BJ (cell line): Measurements from ENCODE around the gene LAMTOR5. TPM values are rescaled to one million over a fixed set of nuclear protein-coding genes. Genes with fewer than 3 reads are reported as not detected.
"Not testable (repeated sequence)": the region's sequence is repeated elsewhere in the genome, so short reads cannot be mapped to it uniquely, and the experiment has no call there.

Source experiments
- CTCF ChIA-PET: fragments of 350-600 bp; formaldehyde crosslinking; extraction: SDS; loops from one replicate; lab custom pipeline; 2021; ENCODE audit warnings: antibody characterized with exemption, inconsistent platforms; lab: Yijun Ruan, JAX
- POLR2A ChIA-PET: fragments of 300-600 bp; sonication (Branson Sonifier 250); formaldehyde crosslinking; extraction: SDS; loops from one replicate; lab custom pipeline; 2021; ENCODE audit warnings: antibody characterized with exemption; lab: Charles Lee
- DNase-seq: peaks from one replicate; pipeline ENCODE4 v3.0.0-alpha.2; 2011; ENCODE audit warnings: low read depth
- H3K27me3 ChIP-seq: 2 replicates; pipeline ENCODE4 v1.6.0; 2011; ENCODE audit warnings: low read length; ENCODE audit not compliant: control insufficient read depth, insufficient read depth
- H3K36me3 ChIP-seq: 2 replicates; pipeline ENCODE4 v1.5.1; 2011; ENCODE audit warnings: low read length; ENCODE audit not compliant: control insufficient read depth, insufficient read depth
- H3K4me3 ChIP-seq: 2 replicates; pipeline ENCODE4 v1.5.1; 2011; ENCODE audit warnings: low read depth, mild to moderate bottlenecking, control low read depth, low read length
- polyA plus RNA-seq: library from polyadenylated mRNA; depleted of rRNA; stranded (reverse); fragments of >200 nt; gene quantifications from 2 replicates; pipeline ENCODE4 v1.2.3, GENCODE V29; 2011
- TF ChIP-seq, protein P1 (sequence below): IDR thresholded peaks from 2 replicates; pipeline ENCODE4 v1.5.1; 2011; ENCODE audit warnings: low read depth, mild to moderate bottlenecking, control low read depth, inconsistent platforms, low read length, moderate library complexity; ENCODE audit not compliant: insufficient read depth

LAMTOR5 gene
- polyA plus RNA-seq, 1 experiment = 236 TPM

DNA sequence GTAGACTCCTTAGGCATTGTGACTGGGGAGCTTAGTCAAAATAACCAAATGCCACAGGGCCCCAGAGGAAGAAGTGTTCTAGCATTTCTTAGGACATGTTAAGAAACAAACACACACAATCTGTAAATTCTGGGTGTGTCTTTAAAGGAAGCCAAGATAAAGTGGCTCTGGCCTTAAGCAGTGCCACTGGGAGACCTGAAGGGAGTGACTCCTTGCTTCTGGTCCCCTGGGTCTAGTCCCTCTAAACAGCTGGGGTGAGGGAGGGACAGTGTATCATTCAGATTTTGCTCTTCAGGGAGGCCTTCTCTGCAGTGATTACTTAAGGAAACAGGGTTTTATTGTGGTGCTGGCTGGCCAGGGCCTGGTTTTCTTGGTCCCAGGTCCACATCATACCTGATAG lies 34.4 kb upstream of the LAMTOR5 start:
- Histone ChIP-seq H3K27me3 (peaks cover 1% of the 10 kb centered on the region), H3K4me3 (no peak overlapping the region), H3K36me3 (no peaks in the 10 kb centered on the region)
- TF ChIP-seq, protein P1, sequence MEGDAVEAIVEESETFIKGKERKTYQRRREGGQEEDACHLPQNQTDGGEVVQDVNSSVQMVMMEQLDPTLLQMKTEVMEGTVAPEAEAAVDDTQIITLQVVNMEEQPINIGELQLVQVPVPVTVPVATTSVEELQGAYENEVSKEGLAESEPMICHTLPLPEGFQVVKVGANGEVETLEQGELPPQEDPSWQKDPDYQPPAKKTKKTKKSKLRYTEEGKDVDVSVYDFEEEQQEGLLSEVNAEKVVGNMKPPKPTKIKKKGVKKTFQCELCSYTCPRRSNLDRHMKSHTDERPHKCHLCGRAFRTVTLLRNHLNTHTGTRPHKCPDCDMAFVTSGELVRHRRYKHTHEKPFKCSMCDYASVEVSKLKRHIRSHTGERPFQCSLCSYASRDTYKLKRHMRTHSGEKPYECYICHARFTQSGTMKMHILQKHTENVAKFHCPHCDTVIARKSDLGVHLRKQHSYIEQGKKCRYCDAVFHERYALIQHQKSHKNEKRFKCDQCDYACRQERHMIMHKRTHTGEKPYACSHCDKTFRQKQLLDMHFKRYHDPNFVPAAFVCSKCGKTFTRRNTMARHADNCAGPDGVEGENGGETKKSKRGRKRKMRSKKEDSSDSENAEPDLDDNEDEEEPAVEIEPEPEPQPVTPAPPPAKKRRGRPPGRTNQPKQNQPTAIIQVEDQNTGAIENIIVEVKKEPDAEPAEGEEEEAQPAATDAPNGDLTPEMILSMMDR = no peak
- ChIA-PET CTCF (interaction anchor here (1.1 to 16.9 kb wide), 7 partner anchors 11 to 234 kb away, joined by 3 to 148 read pairs (median 4); no protein-coding TSS in a partner anchor), POLR2A (interaction anchor here (0.6 kb wide), 1 partner anchor 102 kb away, joined by 3 read pairs; no protein-coding TSS in a partner anchor)
- no peak for DNase-seq

DNA sequence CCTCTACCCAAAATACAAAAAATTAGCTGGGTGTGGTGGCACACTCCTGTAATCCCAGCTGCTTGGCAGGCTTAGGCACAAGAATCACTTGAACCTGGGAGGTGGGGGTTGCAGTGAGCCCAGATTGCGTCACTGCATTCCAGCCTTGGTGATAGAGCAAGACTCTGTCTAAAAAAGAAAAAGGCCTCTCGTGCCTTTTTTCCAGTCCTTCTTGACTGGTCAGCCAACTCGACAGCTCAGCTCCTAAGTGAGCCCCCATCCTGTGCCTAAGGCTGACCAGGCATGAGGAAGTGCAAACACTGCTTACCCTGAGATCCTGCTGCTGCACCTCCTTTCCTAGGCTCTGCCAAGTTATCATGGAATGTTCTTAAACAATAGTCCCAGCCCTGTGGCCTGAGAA lies 33.4 kb upstream of the LAMTOR5 start:
- ChIA-PET CTCF (interaction anchor here (0.9 to 16.9 kb wide), 7 partner anchors 10 to 233 kb away, joined by 3 to 148 read pairs (median 6); no protein-coding TSS in a partner anchor), POLR2A (no interaction called here)
- no peak overlapping the region for H3K4me3 ChIP-seq
- no peaks in the 10 kb centered on the region for H3K36me3 ChIP-seq
- DNase-seq = no peak
- TF ChIP-seq, protein P1 = no peak
- peaks cover 1% of the 10 kb centered on the region for H3K27me3 ChIP-seq

DNA sequence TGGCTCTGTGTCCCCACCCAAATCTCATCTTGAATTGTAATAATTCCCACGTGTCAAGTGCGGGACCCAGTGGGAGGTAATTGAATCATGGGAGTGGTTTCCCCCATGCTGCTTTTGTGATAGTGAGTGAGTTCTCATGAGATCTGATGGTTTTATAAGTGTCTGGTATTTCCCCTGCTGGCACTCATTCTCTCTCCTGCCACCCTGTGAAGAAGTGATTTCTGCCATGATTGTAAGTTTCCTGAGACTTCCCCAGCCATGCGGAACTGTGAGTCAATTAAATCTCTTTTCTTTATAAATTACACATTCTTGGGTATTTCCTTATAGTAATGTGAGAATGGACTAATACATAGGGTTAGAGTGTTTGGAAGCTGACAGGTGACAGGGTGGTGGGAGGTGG lies 32.4 kb upstream of the LAMTOR5 start:
- DNase-seq, H3K27me3 ChIP-seq, POLR2A ChIA-PET, H3K4me3 ChIP-seq, H3K36me3 ChIP-seq: not testable (repeated sequence)
- CTCF ChIA-PET = interaction anchor here (1.5 to 16.9 kb wide), 3 partner anchors 9 to 27 kb away, joined by 9 to 148 read pairs (median 20); no protein-coding TSS in a partner anchor

DNA sequence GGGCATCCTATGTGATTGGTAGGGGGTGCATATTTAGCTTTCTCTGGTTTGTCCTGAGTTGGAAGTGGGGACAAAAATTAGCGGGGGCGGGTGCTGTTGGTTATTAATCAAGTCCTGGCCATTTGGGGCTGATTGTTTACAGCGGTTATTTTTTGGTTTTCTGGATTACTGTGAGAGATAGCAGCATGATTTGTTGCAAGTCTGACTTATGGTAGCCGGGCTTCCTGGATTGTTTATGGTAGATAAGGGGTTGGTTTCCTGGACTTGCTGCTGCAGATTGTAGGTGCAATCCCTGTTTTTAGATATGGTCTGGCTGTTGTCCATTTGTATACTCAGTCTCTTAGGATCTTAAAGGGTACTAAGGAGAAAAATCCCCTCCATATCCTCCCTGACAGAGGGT lies 31.4 kb upstream of the LAMTOR5 start:
- H3K4me3 ChIP-seq = no peak overlapping the region
- no peak for DNase-seq
- ChIA-PET CTCF (interaction anchor here (0.7 to 16.9 kb wide), 6 partner anchors 9 to 236 kb away, joined by 3 to 148 read pairs (median 4); no protein-coding TSS in a partner anchor), POLR2A (no interaction called here)
- TF ChIP-seq, protein P1 = no peak
- H3K27me3 ChIP-seq = no peaks in the 10 kb centered on the region; the same call in none of the 2 replicates
- H3K36me3 ChIP-seq = no peaks in the 10 kb centered on the region

DNA sequence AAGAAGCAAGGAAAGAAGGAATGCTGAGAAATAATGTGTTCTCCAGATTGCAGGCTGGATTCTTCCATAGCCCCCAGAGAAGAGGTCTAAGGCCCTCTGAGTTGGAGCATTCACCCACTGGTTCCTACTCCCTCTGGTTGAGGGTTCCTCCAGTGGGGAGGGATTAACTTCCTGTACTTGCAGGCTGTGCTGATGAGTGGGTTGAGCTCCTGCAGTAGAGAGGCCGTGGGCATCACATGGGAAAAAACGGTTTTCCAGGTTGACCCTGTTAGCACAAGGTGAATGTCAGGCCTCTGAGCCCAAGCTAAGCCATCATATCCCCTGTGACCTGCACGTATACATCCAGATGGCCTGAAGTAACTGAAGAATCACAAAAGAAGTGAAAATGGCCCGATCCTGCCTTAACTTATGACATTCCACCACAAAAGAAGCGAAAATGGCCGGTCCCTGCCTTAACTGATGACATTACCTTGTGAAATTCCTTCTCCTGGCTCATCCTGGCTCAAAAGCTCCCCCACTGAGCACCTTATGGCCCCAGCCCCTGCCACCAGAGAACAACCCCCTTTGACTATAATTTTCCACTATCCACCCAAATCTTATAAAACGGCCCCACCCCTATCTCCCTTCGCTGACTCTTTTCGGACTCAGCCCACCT lies 30.3 kb upstream of the LAMTOR5 start:
- DNase-seq, POLR2A ChIA-PET, H3K27me3 ChIP-seq, H3K4me3 ChIP-seq, H3K36me3 ChIP-seq: not testable (repeated sequence)
- CTCF ChIA-PET = interaction anchor here (0.6 to 16.9 kb wide), 6 partner anchors 7 to 25 kb away, joined by 3 to 148 read pairs (median 4); no protein-coding TSS in a partner anchor

DNA sequence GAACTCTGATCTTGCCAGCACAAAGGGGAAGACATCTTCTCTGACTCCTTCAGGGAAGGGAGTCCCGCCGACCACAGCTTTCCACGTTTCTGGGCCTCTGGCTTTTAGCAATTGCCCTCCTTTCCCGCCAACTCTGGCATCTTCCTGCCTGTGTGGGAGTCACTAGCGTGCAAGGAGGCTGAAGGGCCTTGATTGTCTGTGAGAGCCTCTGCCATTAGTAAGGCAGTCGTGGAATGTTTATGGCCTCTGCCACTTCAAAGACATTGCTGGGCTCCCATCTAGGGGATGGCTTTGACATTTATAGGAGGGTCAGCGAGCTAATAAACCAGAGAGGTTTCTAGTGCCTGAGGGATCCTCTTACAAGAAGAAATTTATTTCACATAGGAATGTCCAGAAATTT lies 29.1 kb upstream of the LAMTOR5 start:
- DNase-seq = peak; percentile 95
- Histone ChIP-seq H3K4me3 (no peak overlapping the region), H3K36me3 (no peaks in the 10 kb centered on the region), H3K27me3 (peaks cover 1% of the 10 kb centered on the region)
- TF ChIP-seq, protein P1 = no peak
- ChIA-PET CTCF (interaction anchor here (1.0 to 16.9 kb wide), 7 partner anchors 8 to 235 kb away, joined by 3 to 148 read pairs (median 4); no protein-coding TSS in a partner anchor), POLR2A (interaction anchor here (0.6 kb wide), 1 partner anchor 13 kb away, joined by 3 read pairs; no protein-coding TSS in a partner anchor)
